ENCODE measurements around the gene ANO2. TPM values are rescaled to one million over a fixed set of nuclear protein-coding genes. Genes with fewer than 3 reads are reported as not detected.

Gene ANO2
- total RNA-seq, 2 donors from 2014 or later, result 14.3 to 28.5 TPM

DNA sequence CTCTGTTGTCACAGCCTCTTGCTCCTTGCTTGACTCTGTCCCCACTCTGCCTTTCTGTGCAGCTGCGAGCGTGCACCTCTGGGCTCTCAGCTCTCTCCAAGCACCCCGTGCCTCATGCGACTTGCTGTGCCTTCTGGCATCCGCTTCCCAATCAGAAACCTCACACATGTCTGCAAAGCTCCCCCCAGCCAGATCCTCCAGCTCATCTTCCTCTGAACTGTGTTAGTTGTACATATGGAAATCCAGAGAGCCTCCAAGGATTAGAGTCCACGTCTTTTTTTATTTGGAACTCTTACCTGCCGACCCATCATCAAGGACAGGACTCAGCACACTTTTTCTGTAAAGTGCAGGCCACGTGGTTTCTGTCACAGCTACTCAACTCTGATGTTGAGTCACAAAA is 70.5 kb downstream of the ANO2 start:
- TF ChIP-seq, protein P1, sequence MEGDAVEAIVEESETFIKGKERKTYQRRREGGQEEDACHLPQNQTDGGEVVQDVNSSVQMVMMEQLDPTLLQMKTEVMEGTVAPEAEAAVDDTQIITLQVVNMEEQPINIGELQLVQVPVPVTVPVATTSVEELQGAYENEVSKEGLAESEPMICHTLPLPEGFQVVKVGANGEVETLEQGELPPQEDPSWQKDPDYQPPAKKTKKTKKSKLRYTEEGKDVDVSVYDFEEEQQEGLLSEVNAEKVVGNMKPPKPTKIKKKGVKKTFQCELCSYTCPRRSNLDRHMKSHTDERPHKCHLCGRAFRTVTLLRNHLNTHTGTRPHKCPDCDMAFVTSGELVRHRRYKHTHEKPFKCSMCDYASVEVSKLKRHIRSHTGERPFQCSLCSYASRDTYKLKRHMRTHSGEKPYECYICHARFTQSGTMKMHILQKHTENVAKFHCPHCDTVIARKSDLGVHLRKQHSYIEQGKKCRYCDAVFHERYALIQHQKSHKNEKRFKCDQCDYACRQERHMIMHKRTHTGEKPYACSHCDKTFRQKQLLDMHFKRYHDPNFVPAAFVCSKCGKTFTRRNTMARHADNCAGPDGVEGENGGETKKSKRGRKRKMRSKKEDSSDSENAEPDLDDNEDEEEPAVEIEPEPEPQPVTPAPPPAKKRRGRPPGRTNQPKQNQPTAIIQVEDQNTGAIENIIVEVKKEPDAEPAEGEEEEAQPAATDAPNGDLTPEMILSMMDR (conservative IDR thresholded peaks at IDR 0.05), result no peak
- Histone ChIP-seq H3K9me3 (ENCODE audit: control insufficient read depth, low read length) (no peaks in the 10 kb centered on the region), H3K27ac (ENCODE audit: low read depth, low read length) (no peak overlapping the region), H3K36me3 (ENCODE audit: control insufficient read depth, insufficient read depth, low read length) (no peaks in the 10 kb centered on the region), H3K4me1 (ENCODE audit: control insufficient read depth, insufficient read depth, low read length) (peaks cover 6% of the 10 kb centered on the region), H3K27me3 (ENCODE audit: control insufficient read depth, insufficient read depth, low read length, poor library complexity, severe bottlenecking) (peaks cover 8% of the 10 kb centered on the region), H3K9ac (ENCODE audit: extremely low read depth, low read length, poor library complexity, severe bottlenecking) (no peak overlapping the region), H3K4me3 (ENCODE audit: low read length) (no peak overlapping the region)
- peaks cover 27% of the 10 kb centered on the region for H3K4me1 Mint-ChIP-seq
- peak overlapping the region; percentile 4 for H3K27ac Mint-ChIP-seq
- WGBS, 2 experiments (ENCODE audit: insufficient coverage in 1 of 2, insufficient read length in 1 of 2), result 86 to 95% methylated on average over 4 to 8 of the region's 8 CpGs
- H3K36me3 Mint-ChIP-seq (ENCODE audit: low read depth), result peaks cover 7% of the 10 kb centered on the region
- H3K4me3 Mint-ChIP-seq, result no peak overlapping the region
- H3K27me3 Mint-ChIP-seq (ENCODE audit: insufficient read depth), result peaks cover 7% of the 10 kb centered on the region
- no peaks in the 10 kb centered on the region for H3K9me3 Mint-ChIP-seq
- no peak for DNase-seq

DNA sequence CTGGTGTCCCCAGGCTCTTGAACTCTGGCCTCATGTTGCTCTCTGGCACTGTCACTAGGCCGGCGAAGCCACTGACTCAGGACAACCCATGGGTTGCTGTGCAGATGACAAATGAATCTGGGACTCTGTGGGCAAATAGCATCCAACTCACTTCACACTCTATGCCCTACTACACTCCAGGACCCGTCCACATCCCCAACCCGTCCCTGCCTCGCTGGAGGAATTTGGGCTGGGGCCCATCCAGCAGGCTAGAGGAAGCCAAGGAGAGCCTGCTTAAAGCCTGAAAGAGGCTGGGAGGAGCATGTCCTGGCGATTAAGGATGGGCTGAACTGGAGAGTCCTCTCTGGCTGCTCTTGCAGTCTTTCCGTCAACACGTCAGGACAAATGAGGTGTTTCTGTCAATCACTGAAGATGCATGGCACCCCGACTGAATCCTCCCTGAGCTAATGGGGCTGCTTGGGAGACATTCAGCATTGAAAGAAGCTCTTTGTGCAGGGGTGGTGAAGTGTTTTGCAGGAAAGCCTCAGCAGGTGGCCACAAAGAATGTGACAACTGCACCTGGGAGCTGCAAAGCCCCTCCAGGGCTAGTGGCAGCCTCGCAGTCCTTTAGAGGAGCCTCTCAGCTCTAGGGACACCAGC is 71.7 kb downstream of the ANO2 start:
- peak; percentile 90 for DNase-seq
- peaks cover 7% of the 10 kb centered on the region for H3K27me3 Mint-ChIP-seq (ENCODE audit: insufficient read depth)
- TF ChIP-seq, protein P1 (conservative IDR thresholded peaks at IDR 0.05), result no peak
- H3K9me3 Mint-ChIP-seq, result no peaks in the 10 kb centered on the region
- peaks cover 35% of the 10 kb centered on the region for H3K4me1 Mint-ChIP-seq
- no peaks in the 10 kb centered on the region for H3K27me3 ChIP-seq (ENCODE audit: control insufficient read depth, insufficient read depth, low read length, poor library complexity, severe bottlenecking)
- no peak overlapping the region for H3K9ac ChIP-seq (ENCODE audit: extremely low read depth, low read length, poor library complexity, severe bottlenecking)
- WGBS, 2 experiments (ENCODE audit: insufficient coverage in 1 of 2, insufficient read length in 1 of 2), result 68 to 78% methylated on average over 7 to 10 of the region's 10 CpGs
- H3K36me3 ChIP-seq (ENCODE audit: control insufficient read depth, insufficient read depth, low read length), result no peaks in the 10 kb centered on the region
- peaks cover 9% of the 10 kb centered on the region for H3K36me3 Mint-ChIP-seq (ENCODE audit: low read depth)
- no peaks in the 10 kb centered on the region for H3K9me3 ChIP-seq (ENCODE audit: control insufficient read depth, low read length)
- H3K4me1 ChIP-seq (ENCODE audit: control insufficient read depth, insufficient read depth, low read length), result peaks cover 6% of the 10 kb centered on the region
- no peak overlapping the region for H3K27ac ChIP-seq (ENCODE audit: low read depth, low read length)
- H3K27ac Mint-ChIP-seq, result peak overlapping the region; percentile 62
- H3K4me3 ChIP-seq (ENCODE audit: low read length), result no peak overlapping the region
- H3K4me3 Mint-ChIP-seq, result no peak overlapping the region

DNA sequence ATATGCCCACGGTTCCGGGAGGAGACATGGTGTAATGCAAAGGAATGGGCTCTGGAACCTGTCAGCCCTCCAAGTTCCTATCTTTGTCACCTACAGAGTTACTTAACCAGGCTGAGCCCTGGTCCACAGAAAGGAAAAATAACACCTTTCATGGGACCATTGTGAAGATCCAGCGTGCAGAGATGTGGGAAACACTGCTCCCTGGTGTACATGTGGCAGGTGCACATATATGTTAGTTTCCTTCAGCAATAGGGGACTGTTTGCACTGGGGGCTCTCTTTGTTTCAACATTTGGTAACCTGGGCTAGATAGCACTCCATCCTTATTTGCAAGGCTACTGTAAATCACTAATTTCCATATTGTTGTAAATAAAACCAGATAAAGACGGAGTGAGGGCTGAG is 72.3 kb downstream of the ANO2 start:
- Histone ChIP-seq H3K27ac (ENCODE audit: low read depth, low read length) (no peak overlapping the region), H3K27me3 (ENCODE audit: control insufficient read depth, insufficient read depth, low read length, poor library complexity, severe bottlenecking) (no peaks in the 10 kb centered on the region), H3K36me3 (ENCODE audit: control insufficient read depth, insufficient read depth, low read length) (no peaks in the 10 kb centered on the region), H3K4me3 (ENCODE audit: low read length) (no peak overlapping the region), H3K9me3 (ENCODE audit: control insufficient read depth, low read length) (no peaks in the 10 kb centered on the region), H3K9ac (ENCODE audit: extremely low read depth, low read length, poor library complexity, severe bottlenecking) (no peak overlapping the region), H3K4me1 (ENCODE audit: control insufficient read depth, insufficient read depth, low read length) (peaks cover 6% of the 10 kb centered on the region)
- Mint-ChIP-seq H3K4me3 (no peak overlapping the region), H3K36me3 (ENCODE audit: low read depth) (peaks cover 9% of the 10 kb centered on the region), H3K9me3 (no peaks in the 10 kb centered on the region), H3K27me3 (ENCODE audit: insufficient read depth) (peaks cover 7% of the 10 kb centered on the region), H3K4me1 (peaks cover 35% of the 10 kb centered on the region), H3K27ac (no peak overlapping the region)
- TF ChIP-seq, protein P1 (conservative IDR thresholded peaks at IDR 0.05), result peak; percentile 81
- 85 to 100% methylated on average over 2 to 4 of the region's 4 CpGs for WGBS, 2 experiments (ENCODE audit: insufficient coverage in 1 of 2, insufficient read length in 1 of 2)
- DNase-seq, result peak; percentile 67

Data from endodermal cell (in vitro differentiated cells).